Ovary (tissue), 9 donors: ENCODE measurements around the gene CYB5R4. TPM values are rescaled to one million over a fixed set of nuclear protein-coding genes. Genes with fewer than 3 reads are reported as not detected.
"Not testable (repeated sequence)": the region's sequence is repeated elsewhere in the genome, so short reads cannot be mapped to it uniquely, and the experiment has no call there.

Experiments used
- DNase-seq, 5 donors: peaks; one replicate each; pipeline ENCODE4 v3.0.0-alpha.2; 2019 to 2020
- H3K27ac ChIP-seq, 2 donors: fragments of 200-600 bp; one replicate each; pipeline versions ENCODE4 v1.5.1 to v1.8.0; 2019 to 2022
- H3K27me3 ChIP-seq: fragments of 200-600 bp; one replicate; pipeline ENCODE4 v1.8.0; 2022
- H3K36me3 ChIP-seq: fragments of 200-600 bp; sonication (generic); one replicate; pipeline ENCODE4 v1.5.1; 2019
- H3K4me1 ChIP-seq: one replicate; pipeline ENCODE4 v1.8.1; 2013; ENCODE audit warnings: mild to moderate bottlenecking, moderate library complexity; ENCODE audit not compliant: insufficient read depth
- H3K4me3 ChIP-seq: fragments of 200-600 bp; sonication (generic); one replicate; pipeline ENCODE4 v1.5.1; 2017
- H3K9me3 ChIP-seq, 2 donors: fragments of 200-600 bp in 1 of 2; sonication (generic) in 1 of 2; one replicate each; pipeline versions ENCODE4 v1.5.1 to v1.8.1; 2013 to 2019; ENCODE audit warnings: mild to moderate bottlenecking in 1 of 2, moderate library complexity in 1 of 2
- EP300 ChIP-seq: sonication (generic); formaldehyde crosslinking; IDR thresholded peaks from one replicate; pipeline ENCODE4 v1.6.1; 2017; ENCODE audit warnings: antibody characterized with exemption
- POLR2A ChIP-seq: fragments of 450-650 bp; IDR thresholded peaks from one replicate; pipeline ENCODE4 v1.6.1; 2017; ENCODE audit warnings: antibody characterized with exemption, mild to moderate bottlenecking, moderate library complexity
- WGBS, 3 donors: extraction: QIAGEN DNeasy Blood & Tissue Kit in 1 of 3; methylation state at CpG; one replicate each; pipeline versions ENCODE4 v1.1.5 to v1.1.7; 2013 to 2017; 5-methylcytosine and 5-hydroxymethylcytosine counted together
- intact Hi-C, 4 donors: fragments of 100-400 bp; cut with DNase I; formaldehyde crosslinking; loops; one replicate each; pipeline versions ENCODE4 v1.11.0 to v1.15.1; 2022 to 2023
- polyA plus RNA-seq, 2 donors: library from polyadenylated mRNA; stranded (reverse); fragments of 200-250 nt in 1 of 2; fragments of 350-450 nt in 1 of 2; fragmentation: Illumina TruSeq in 1 of 2; extraction: RNeasy Lipid Tissue Mini Kit (QIAGEN cat#74804) in 1 of 2; gene quantifications; one replicate each; pipeline ENCODE4 v1.2.3, GENCODE V29; 2013 to 2014
- total RNA-seq, 7 donors: library from RNA; depleted of rRNA in 2 of 7; stranded (reverse); fragments of >200 nt in 2 of 7; fragmentation: NEBNext Ultra II Directional in 3 of 7; extraction: Animal tissue kit (Norgen Biotek cat#: 25700) in 3 of 7; gene quantifications; one replicate each; pipeline versions ENCODE4 v1.1.0 to v1.2.4, GENCODE V29; 2016 to 2023
- TF ChIP-seq, protein P1 (sequence below), 3 donors: fragments of 450-650 bp in 2 of 3; fragments of 200-600 bp in 1 of 3; IDR thresholded peaks; one replicate each; pipeline versions ENCODE4 v1.5.1 to v1.8.0; 2016 to 2022; ENCODE audit warnings: antibody characterized with exemption in 3 of 3, mild to moderate bottlenecking in 1 of 3
- donor health status: DM: no; HTN: no; CAD: no; lungs with moderate emphysema.
- donor health status: DM: no; HTN: no; CAD: no.
- donor health status: Bipolar disorder and iron deficiency.
- donor health status: DM: yes; HTN: yes; CAD: no.
- donor health status: DM: no; HTN: no; CAD: no.
- donor health status: DM: yes; HTN: yes; CAD: no.

The CYB5R4 gene
- total and polyA plus RNA-seq, 9 donors: 2.0 to 12.2 (median 8.9) TPM

DNA sequence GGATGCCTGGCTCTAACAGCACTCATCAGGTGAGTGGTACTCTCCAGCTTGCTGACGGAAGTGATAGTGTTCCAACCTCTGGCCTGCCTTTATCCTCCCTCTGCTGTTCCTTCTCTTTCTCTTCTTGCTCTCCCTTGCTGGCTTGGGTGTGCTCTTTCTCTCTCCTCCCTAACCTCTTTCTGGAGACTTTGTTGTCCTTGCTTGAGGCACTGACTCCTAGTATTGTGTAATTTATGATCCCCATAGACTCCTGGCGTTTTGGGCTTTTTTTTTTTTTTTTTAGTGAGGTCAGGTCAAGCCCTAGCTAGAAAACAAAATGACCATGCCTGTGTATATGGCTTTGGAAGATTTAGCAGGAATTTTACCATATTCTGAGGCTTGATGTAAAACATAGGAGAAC is 89.4 kb downstream of the CYB5R4 start:
- DNase-seq: no peak
- Histone ChIP-seq H3K36me3 (no peaks in the 10 kb centered on the region), H3K9me3 (no peaks in the 10 kb centered on the region), H3K4me3 (no peak overlapping the region), H3K4me1 (no peaks in the 10 kb centered on the region), H3K27me3 (no peaks in the 10 kb centered on the region), H3K27ac (no peak overlapping the region)
- intact Hi-C loops: no loop called here
- no peak for TF ChIP-seq EP300
- TF ChIP-seq, protein P1, sequence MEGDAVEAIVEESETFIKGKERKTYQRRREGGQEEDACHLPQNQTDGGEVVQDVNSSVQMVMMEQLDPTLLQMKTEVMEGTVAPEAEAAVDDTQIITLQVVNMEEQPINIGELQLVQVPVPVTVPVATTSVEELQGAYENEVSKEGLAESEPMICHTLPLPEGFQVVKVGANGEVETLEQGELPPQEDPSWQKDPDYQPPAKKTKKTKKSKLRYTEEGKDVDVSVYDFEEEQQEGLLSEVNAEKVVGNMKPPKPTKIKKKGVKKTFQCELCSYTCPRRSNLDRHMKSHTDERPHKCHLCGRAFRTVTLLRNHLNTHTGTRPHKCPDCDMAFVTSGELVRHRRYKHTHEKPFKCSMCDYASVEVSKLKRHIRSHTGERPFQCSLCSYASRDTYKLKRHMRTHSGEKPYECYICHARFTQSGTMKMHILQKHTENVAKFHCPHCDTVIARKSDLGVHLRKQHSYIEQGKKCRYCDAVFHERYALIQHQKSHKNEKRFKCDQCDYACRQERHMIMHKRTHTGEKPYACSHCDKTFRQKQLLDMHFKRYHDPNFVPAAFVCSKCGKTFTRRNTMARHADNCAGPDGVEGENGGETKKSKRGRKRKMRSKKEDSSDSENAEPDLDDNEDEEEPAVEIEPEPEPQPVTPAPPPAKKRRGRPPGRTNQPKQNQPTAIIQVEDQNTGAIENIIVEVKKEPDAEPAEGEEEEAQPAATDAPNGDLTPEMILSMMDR (IDR thresholded peaks at IDR 0.05): no peak
- 42 to 49% (median 48%) methylated on average over 2 of the region's 2 CpGs for WGBS, 3 donors

DNA sequence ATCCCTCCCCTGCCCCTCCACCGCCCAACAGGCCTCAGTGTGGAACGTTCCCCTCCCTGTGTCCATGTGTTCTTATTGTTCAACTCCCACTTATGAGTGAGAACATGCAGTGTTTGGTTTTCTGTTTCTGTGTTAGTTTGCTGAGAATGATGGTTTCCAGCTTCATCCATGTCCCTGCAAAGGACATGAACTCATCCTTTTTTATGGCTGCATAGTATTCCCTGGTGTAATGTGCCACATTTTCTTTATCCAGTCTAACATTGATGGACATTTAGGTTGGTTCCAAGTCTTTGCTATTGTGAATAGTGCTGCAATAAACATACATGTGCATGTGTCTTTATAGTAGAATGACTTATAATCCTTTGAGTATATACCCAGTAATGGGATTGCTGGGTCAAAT is 91.9 kb downstream of the CYB5R4 start:
- H3K27me3 ChIP-seq, H3K9me3 ChIP-seq, H3K36me3 ChIP-seq, H3K4me1 ChIP-seq, intact Hi-C loops, DNase-seq, H3K27ac ChIP-seq, H3K4me3 ChIP-seq: not testable (repeated sequence)
- WGBS, 3 donors: 86 to 97% (median 91%) methylated on average over 2 of the region's 2 CpGs

DNA sequence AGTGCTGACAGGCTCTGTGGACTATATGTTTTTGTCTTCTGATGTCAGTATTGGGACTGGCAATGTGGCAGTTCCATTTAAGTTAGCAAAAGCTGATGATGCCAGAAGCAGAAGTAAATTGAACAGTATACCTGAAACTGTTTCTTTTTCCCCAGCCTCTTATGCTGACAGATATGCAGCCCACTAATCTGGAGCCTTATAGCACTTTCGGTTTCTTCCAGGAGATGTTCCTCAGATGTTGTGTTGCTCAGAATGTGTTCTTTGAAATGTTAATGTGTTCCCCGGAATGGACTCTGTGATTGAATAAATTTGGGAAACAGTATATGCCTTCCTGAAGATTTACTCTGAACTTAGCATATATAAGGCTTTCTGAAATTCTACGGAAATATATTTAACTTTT is 93.3 kb downstream of the CYB5R4 start:
- TF ChIP-seq EP300: no peak
- TF ChIP-seq POLR2A: no peak
- TF ChIP-seq, protein P1 (IDR thresholded peaks at IDR 0.05): no peak
- no peak for DNase-seq
- Histone ChIP-seq H3K36me3 (no peaks in the 10 kb centered on the region), H3K27me3 (no peaks in the 10 kb centered on the region), H3K4me3 (no peak overlapping the region), H3K27ac (no peak overlapping the region), H3K4me1 (no peaks in the 10 kb centered on the region), H3K9me3 (no peaks in the 10 kb centered on the region)
- intact Hi-C loops: no loop called here
- WGBS, 3 donors: 44 to 48% (median 46%) methylated on average over 3 of the region's 3 CpGs

DNA sequence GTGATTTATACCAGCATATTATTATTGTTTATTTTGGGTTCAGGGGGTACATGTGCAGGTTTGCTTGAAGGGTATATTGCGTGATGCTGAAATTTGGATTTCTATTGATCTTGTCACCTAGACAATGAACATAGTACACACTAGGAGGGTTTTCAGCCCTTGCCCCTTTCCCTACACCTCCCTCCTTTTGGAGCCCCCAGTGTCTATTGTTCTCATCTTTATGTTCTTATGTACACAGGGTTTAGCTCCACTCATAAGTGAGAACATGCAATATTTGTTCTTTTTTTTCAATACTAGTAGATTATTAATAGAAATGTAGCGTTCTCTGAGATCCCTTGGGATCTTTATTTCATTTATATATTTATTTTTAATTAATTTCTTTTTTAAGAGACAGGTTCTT is 94.9 kb downstream of the CYB5R4 start:
- Histone ChIP-seq H3K36me3 (no peaks in the 10 kb centered on the region), H3K4me3 (no peak overlapping the region), H3K27me3 (no peaks in the 10 kb centered on the region), H3K27ac (no peak overlapping the region), H3K9me3 (no peaks in the 10 kb centered on the region), H3K4me1 (no peaks in the 10 kb centered on the region)
- 95 to 98% (median 96%) methylated on average over 2 of the region's 2 CpGs for WGBS, 3 donors
- DNase-seq: no peak
- TF ChIP-seq POLR2A (no peak), EP300 (no peak)
- TF ChIP-seq, protein P1 (IDR thresholded peaks at IDR 0.05): no peak
- intact Hi-C loops: no loop called here

DNA sequence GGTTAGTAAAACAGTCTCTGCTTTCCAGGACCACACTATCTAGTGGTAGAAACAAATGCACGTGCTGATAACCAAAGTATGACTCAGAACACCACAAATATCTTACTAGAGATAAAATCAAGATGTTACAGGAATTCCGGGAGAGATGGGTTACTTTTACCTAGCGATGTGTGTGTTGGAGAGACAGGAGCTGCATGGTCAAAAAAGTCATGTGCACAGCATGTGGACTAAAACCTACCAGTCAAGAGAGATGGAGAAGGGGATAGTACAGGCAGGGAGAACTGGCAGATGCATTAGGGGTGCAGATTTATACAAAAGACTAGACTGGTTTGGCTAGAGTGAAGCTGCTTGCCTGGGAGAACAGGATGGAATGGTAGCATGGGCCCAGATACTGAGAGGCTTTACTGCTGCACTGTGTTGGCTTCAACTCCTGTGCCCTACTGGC is 98.8 kb downstream of the CYB5R4 start:
- Histone ChIP-seq H3K36me3 (no peaks in the 10 kb centered on the region), H3K27me3 (no peaks in the 10 kb centered on the region), H3K4me3 (no peak overlapping the region), H3K9me3 (no peaks in the 10 kb centered on the region), H3K27ac (no peak overlapping the region), H3K4me1 (no peaks in the 10 kb centered on the region)
- TF ChIP-seq POLR2A: no peak
- WGBS, 3 donors: 62 to 71% (median 69%) methylated on average over 3 of the region's 3 CpGs
- intact Hi-C loops: no loop called here
- no peak for DNase-seq

DNA sequence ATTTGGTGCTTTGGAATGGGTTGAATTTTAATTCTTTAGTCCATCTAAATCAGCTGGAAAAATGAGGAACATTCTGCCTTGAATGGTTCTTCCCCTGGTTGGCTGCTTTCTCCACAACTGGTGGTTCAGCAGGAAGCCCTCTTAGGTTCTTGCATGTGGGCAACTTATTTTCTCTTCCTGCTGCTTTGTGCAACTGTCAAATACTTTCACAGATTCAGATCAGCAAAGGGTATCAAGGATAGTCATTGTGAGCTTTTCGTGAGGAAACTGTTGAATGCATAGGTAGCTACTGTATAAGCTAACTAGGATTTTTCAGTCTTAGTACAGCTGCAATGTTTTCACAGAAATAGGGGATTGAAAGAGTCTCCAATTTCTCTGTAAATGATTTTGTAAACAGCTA is 101.2 kb downstream of the CYB5R4 start:
- DNase-seq: no peak
- intact Hi-C loops: no loop called here
- Histone ChIP-seq H3K36me3 (no peaks in the 10 kb centered on the region), H3K27me3 (no peaks in the 10 kb centered on the region), H3K4me3 (no peak overlapping the region), H3K9me3 (no peaks in the 10 kb centered on the region), H3K27ac (no peak overlapping the region), H3K4me1 (no peaks in the 10 kb centered on the region)
- no peak for TF ChIP-seq POLR2A
- no peak for TF ChIP-seq EP300
- TF ChIP-seq, protein P1 (IDR thresholded peaks at IDR 0.05): no peak
- 93 to 96% (median 94%) methylated on average over 1 of the region's 1 CpG for WGBS, 3 donors
